ENCODE measurements around the gene TEX13C.
"Not testable (repeated sequence)": the region's sequence is repeated elsewhere in the genome, so short reads cannot be mapped to it uniquely, and the experiment has no call there.

TEX13C gene

DNA sequence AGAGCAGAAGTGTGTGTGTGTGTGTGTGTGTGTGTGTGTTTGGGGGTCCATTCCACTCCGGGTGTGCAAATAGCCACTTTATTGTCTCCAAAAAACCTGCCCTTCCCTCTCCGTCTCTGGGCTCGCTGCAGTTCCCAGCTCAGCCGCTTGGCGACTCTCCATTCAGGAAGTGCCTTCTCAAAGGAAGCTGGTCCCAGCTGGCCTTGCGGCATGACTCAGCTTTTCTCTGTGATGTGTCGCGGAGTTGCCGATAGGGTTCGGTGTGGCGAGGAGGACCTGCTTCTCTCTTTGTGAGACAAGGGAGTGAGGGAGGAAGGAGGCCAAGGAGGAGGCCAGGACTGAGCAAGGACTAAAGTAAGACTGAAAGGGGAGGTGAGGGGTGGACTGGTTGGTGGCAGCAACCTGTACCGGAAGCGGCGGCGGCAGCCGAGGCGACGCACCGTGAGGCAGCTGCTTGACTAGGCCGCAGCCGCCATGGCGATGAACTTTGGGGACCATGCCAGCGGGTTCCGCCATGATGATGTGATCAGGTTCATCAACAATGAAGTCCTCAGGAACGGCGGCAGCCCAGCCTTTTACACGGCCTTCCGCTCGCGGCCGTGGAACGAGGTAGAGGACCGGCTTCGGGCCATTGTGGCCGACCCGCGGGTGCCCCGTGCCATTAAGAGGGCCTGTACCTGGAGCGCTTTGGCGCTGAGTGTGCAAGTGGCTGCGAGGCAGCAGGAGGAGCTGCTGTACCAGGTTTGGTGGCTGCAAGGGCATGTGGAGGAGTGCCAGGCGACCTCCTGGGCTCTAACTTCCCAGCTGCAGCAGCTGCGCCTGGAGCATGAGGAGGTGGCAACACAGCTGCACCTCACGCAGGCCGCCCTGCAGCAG, at the start of gene TEX13C:
Gene TEX13C (plus strand): TSS at position 226 of the 876 bp plus-strand sequence. CDS start 249 bp downstream, at position 475.
- no peak for DNase-seq (ENCODE audit: low spot score)

DNA sequence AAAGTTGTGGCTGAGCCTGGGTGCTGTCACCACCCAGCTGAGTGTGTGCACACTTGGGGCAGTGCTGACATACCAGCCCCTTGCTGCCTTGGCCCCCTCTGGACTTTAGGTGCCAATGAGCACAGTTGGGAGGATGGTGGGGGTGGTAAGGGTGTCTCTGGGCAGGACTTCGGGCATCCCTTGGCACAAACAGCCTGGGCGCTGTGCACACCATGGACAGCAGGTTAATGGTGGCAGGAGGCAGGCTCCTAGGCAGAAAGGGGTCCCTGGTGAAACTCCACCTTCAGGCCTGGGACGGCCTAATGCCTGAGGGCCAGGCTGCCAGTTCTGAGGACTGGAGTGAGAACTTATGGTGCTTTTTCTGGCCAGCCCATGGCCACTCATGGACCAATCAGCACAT, 32.4 kb upstream of the TEX13C start:
- DNase-seq (ENCODE audit: low spot score) = no peak

DNA sequence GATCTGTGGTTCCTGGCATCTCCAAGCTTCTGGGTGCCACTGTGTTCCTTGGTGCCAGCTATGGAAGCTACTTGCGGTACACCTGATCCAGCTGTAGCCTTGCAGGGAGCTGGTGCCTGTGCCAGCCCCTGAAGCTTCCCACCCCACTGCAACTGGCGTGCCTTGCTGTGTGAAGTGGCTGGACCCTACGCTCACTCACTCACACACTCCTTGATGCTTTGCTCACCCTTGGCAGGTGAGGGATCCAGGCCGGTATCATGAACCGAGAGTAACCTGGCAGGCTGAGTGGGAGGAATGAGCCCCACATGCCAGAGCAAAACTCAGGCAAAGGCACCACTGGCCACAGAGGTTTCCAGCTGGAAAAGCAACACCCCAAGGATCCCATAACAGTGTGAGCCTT, 31.3 kb upstream of the TEX13C start:
- DNase-seq (ENCODE audit: low spot score) = no peak

DNA sequence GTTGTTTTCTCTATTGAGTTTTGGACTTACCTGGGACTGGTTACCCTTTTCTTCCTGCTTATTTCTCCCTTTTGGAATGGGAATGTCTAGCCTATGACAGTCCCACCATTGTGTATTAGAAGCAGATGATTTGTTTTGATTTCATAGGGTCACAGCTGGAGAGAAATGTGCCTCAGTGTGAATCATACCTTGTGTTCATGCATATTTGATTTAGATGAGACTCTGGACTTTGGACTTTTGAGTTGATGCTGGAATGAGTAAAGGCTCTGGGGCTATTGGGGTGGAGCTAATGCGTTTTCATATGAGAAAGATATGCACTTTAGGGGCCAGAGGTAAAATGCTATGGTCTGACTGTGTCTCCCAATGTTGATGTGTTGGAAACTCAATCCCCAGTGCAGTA, 30.5 kb upstream of the TEX13C start:
- DNase-seq (ENCODE audit: low spot score) = no peak

DNA sequence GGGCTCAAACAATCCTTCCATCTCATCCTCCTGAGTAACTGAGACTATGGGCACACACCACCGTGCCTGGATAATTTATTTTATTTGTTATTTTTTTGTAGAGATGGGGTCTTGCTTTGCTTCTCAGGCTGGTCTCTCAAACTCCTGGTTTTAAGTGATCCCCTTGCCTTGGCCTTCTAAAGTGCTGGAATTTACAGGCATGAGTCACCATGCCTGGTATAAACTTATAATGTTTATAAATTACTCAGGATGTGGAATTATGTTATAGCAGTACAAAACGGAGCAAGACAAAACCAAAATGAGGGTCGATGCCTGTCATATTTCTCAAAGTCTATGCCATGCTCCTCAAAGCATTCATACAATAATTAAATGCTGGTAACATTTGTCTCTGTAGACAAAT, 29.8 kb upstream of the TEX13C start:
- no peak for DNase-seq (ENCODE audit: low spot score)

DNA sequence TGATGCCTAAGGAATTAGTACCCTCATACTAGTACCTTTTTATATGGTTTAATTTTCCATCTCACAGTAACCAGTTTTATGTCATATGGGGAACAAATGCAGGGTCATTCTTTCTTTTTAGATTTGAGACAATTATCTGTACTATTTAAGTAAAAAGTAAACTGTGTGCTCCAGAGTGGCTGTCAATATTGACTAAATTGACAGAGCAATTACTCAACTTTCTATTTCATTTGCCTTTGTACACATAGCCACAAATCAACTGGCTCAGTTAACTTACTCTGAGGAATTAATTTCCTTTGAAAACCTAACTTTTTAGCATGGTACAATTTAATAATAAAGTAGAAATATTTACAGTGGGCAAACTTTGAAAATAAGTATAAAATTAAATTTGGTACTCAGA, 28.5 kb upstream of the TEX13C start:
- DNase-seq (ENCODE audit: low spot score) = no peak

DNA sequence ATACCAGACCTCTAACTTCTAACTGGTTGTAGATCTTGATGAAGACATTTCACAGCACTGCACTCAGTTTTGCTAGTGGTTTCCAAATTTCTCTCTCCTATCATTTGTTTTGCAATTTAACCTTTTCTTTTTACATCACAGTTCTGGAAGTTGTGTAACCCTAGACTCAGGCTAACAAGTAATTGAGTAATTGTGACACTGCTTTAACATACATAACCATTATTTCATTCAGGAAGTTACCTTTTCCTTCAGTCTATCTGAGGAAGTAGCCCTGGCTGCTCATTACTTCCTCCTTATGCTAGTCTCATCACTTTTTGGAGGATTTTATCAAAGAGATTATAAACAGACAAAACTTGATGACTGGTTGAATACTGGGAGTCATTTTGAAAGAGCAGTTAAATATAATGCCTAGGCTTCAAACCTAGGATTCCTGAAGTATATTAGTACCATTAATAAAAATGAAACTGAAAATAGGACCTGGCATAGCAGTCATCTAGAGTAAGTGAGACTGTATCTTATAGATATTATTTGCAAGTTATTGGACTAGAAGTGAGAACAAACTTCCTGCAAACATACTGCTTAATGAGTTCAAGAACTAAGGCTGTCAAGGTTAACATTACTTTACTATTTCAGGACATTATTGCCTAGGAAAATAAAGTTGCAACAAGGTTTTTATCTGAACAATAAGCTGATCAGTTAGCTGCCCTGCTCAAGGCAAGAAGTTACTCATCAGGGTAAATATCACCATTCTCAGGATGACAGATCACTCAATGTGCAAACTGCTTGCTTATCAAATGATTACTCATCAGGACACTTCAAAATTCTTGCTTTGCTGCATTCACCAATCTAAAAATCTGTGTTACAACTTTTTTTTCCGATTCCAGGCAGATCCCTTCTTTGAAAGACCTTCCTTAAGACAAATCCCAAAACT, 25.6 kb upstream of the TEX13C start:
- DNase-seq (ENCODE audit: low spot score) = no peak

DNA sequence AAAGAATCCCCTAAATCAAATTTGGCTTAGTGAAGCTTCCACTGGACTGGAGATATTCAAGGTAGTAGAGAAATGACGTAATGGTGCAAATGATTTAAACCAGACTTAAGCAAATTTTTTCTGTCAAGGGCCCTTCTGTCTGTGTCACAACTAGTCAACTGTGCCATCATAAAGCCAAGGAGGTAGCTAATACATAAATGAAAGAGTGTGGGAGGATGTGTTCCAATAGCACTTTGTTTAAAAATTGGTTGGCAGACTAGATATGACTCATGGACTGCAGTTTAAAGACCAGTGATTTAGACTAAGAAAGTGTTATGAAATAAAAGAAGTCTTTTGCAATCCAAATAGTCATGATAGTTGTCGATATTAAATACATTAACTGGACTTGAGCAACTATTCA, 24.3 kb upstream of the TEX13C start:
- DNase-seq (ENCODE audit: low spot score) = no peak

DNA sequence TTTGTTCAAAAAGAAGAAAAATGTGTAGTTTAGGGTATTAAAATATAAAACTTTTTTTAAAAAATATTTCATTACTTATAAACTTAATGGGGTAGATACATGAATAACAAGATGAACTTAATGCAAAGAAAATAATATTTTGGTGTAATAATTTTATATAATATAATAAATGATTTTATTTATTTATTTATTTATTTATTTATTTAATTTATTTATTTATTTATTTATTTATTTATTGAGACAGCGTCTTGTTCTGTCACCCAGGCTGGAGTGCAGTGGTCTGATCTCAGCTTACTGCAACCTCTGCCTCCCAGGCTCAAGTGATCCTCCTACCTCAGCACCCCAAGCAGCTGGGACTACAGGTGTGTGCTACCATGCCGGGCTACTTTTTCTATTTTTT, 20.8 kb upstream of the TEX13C start:
- no peak for DNase-seq (ENCODE audit: low spot score)

DNA sequence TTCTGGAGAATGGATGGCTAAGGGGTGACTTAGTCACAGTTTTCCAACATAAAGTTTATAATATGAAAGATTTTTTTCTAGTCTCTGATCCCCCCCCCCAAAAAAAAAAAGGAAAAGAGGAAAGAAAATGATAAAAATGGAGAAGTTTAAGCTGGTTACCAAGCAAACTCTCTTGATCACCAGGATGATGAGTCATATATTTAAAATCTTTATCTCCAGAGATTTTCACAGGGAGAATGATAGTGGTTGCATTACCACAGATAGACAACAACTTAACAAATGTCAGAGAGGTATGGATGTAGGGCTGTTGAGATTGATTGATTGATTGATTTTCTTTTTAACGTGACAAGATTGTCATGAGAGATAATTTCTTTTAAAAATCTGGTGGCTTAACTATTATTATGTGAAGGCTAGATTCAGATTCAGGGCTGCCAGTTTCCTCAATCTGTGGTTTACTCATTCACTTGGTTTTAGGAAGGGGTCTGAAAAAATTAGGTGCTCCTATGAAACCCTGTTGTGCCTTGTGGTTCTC, 13.3 kb upstream of the TEX13C start:
- DNase-seq (ENCODE audit: low spot score) = no peak

DNA sequence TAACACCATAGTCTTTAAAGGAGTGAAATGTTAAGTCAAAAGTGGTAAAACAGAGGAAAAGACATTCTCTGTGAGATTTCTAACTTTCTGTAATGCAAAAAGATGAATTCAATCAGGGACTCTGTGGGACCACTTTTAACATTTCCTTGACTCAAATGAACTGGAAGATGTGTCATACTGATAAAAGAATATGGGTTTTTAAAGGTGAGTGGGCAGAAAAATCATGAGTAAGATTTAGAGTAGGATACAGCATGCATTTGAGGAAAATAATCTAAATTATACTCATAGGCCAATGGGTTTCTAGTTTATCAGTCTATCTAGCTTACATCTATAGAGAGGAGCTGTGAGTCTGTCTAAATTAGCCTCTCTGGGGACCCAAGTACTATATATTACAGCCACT, 11.0 kb upstream of the TEX13C start:
- no peak for DNase-seq (ENCODE audit: low spot score)

DNA sequence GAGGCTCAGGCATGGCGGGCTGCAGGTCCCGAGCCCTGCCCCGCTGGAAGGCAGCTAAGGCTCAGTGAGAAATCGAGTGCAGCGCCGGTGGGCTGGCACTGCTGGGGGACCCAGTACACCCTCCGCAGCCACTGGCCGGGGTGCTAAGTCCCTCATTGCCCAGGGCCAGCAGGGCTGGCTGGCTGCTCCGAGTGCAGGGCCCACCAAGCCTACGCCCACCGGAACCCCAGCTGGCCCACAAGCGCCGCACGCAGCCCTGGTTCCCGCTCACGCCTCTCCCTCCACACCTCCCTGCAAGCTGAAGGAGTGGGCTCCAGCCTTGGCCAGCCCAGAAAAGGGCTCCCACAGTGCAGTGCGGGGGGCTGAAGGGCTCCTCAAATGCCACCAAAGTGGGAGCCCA, 505 bp upstream of the TEX13C start:
- DNase-seq (ENCODE audit: low spot score) = not testable (repeated sequence)

DNA sequence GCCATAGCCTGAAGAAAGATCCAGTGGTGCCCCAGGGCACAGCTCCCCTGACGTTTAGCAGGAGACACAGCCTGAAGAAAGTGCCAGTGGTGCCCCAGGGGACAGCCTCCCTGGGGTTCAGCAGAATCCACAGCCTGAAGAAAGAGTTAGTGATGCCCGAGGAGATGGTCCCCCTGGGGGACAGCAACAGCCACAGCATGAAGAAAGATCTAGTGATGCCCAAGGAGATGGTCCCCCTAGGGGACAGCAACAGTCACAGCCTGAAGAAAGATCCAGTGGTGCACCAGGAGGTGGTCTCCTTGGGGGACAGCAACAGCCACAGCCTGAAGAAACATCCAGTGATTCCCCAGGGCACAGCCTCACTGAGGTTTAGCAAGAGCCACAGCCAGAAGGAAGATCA, 2.8 kb downstream of the TEX13C start:
- DNase-seq (ENCODE audit: low spot score) = peak; percentile 1

DNA sequence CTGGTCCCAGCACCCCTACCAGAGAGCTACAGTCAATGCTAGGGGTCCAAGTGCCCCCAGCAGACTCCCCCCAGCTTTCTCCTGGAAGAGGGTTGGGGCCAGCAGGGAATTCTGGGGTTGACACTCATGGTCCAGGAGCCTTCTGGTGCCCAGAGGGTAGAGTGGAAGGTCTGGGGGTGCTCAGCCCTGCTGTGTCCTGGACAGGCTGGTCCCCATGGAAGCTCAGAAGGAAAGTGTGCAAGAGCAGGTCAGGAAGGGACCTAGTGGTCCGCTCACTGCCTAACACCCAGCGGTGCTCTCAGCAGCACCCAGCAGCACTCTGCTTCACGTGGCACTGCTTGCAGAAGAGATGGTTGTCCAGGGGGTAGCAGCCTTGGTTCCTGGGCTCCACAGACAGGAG, 6.9 kb downstream of the TEX13C start:
- DNase-seq (ENCODE audit: low spot score) = no peak

DNA sequence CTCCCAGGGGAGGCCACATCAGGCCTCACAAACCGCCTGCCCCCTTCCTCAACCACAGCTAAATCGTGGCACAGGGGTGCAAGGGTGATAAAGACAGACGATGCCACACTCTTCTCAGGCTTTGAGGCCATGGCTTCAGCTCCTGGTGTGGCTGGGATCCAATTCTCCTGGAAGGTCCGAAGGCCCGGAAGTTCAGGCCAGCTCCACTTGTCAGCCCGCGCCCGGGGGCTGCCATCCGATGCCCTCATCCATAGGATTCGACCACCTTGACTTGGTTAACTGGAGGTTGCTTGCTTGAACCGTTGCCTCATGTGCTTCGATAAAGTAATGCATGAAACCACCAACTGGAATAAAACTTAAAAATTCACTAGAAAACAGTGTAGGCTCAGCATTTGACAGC, 8.2 kb downstream of the TEX13C start:
- DNase-seq (ENCODE audit: low spot score) = no peak

DNA sequence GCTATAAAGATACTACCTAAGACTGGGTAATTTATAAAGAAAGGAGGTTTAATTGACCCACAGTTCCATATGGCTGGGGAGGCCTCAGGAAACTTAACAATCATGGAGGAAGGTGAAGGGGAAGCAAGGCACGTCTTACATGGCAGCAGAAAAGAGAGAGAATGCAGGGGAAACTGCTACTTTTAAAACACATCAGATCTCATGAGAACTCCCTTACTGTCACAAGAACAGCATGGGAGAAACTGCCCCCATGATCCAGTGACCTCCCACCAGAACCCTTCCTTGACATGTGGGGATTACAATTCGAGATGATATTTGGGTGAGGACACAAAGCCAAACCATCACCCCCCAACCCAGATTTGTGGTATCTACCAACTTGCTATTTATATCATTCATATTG, 13.9 kb downstream of the TEX13C start:
- no peak for DNase-seq (ENCODE audit: low spot score)

DNA sequence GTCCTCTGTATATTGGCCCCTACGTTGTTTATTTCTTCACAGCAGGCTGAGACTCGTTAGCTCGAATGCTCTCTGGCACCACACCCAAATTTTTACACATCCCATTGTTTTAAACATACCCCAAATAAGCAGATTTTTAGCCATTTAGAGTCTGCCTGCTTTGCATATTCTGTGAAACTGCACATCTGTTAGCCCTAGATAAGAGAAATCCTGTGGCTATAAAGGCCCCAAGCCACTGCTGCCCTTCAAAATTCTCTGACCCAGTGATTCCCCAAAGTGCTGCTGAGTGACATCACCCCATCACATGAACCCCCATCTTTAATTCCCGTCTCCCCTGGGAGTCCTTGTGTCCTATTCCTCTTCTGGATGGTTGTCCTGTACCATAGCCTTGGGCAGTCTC, 20.8 kb downstream of the TEX13C start:
- DNase-seq (ENCODE audit: low spot score) = no peak

DNA sequence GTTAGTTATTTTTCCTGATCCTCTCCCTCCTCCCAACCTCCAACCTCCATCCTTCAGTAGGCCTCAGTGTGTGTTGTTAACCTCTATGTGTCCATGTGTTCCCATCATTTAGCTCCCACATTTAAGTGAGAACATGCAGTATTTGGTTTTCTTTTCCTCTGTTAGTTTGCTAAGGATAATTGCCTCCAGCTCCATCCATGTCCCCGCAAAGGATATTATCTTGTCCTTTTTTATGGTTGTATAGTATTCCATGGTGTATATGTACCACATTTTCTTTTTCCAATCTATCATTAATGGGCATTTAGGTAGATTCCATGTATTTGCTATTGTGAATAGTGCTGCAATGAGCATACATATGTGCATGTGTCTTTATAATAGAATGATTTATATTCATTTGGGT, 54.5 kb downstream of the TEX13C start:
- DNase-seq (ENCODE audit: low spot score) = no peak
